PC-3 (cell line): ENCODE measurements around the gene AXIN2. TPM values are rescaled to one million over a fixed set of nuclear protein-coding genes. Genes with fewer than 3 reads are reported as not detected.

Experiments used
- ATAC-seq: fragments of 200-7000 bp; cut with Tn5 transposase; 2 replicates; pipeline ENCODE4 v1.9.1; 2020; ENCODE audit warnings: mild to moderate bottlenecking, moderate library complexity
- BruUV-seq: library from RNA; stranded (reverse); fragments of 400-500 nt; replicated peaks from 2 replicates; lab custom pipeline; 2021; lab: Mats Ljungman, UMichigan
- CTCF ChIA-PET: fragments of 300-600 bp; sonication (Branson Sonifier 250); formaldehyde crosslinking; loops from one replicate; lab custom pipeline; 2022; ENCODE audit warnings: antibody characterized with exemption; lab: Charles Lee
- POLR2A ChIA-PET: fragments of 300-600 bp; sonication (Branson Sonifier 250); formaldehyde crosslinking; loops from one replicate; lab custom pipeline; 2022; ENCODE audit warnings: antibody characterized with exemption; ENCODE audit not compliant: unreplicated experiment; lab: Charles Lee
- DNase-seq: peaks from one replicate; pipeline ENCODE4 v3.0.0-alpha.2; 2015
- H2AFZ ChIP-seq: fragments of 300-600 bp; sonication (generic); 2 replicates; pipeline ENCODE4 v1.6.0; 2016; ENCODE audit warnings: antibody characterized with exemption, low read length
- H3F3A ChIP-seq: fragments of 300-600 bp; sonication (generic); one replicate; pipeline ENCODE4 v1.6.0; 2017; ENCODE audit warnings: antibody characterized with exemption, low read length, control low read depth, mild to moderate bottlenecking; ENCODE audit not compliant: unreplicated experiment
- H3K27ac ChIP-seq: fragments of 300-600 bp; sonication (generic); 2 replicates; pipeline ENCODE4 v1.5.1; 2016; ENCODE audit warnings: mild to moderate bottlenecking, low read length
- H3K27me3 ChIP-seq: fragments of 300-600 bp; sonication (generic); 2 replicates; pipeline ENCODE4 v1.6.1; 2016; ENCODE audit warnings: low read length, mixed read lengths
- H3K36me3 ChIP-seq: fragments of 300-600 bp; sonication (generic); 2 replicates; pipeline ENCODE4 v1.6.1; 2016; ENCODE audit warnings: low read depth, mixed run types, low read length, mixed read lengths
- H3K4me1 ChIP-seq: fragments of 300-600 bp; sonication (generic); 2 replicates; pipeline ENCODE4 v1.5.1; 2016; ENCODE audit warnings: low read length; ENCODE audit not compliant: insufficient read depth
- H3K4me2 ChIP-seq: fragments of 300-600 bp; sonication (generic); 2 replicates; pipeline ENCODE4 v1.6.0; 2016; ENCODE audit warnings: low read length
- H3K4me3 ChIP-seq: fragments of 300-600 bp; sonication (generic); 2 replicates; pipeline ENCODE4 v1.5.1; 2016; ENCODE audit warnings: mild to moderate bottlenecking, low read length, mixed read lengths
- H3K79me2 ChIP-seq: fragments of 300-600 bp; sonication (generic); 2 replicates; pipeline ENCODE4 v1.6.1; 2017; ENCODE audit warnings: low read length, mixed read lengths
- H3K9ac ChIP-seq: fragments of 300-600 bp; sonication (generic); 2 replicates; pipeline ENCODE4 v1.6.0; 2016; ENCODE audit warnings: mild to moderate bottlenecking, low read length
- H3K9me2 ChIP-seq: fragments of 300-600 bp; sonication (generic); replicated peaks from 2 replicates; pipeline ENCODE4 v1.6.1; 2016; ENCODE audit warnings: mixed run types, low read length, mixed read lengths
- H3K9me3 ChIP-seq: fragments of 300-600 bp; sonication (generic); 2 replicates; pipeline ENCODE4 v1.6.1; 2016; ENCODE audit warnings: low read length, mixed read lengths
- H4K20me1 ChIP-seq: fragments of 300-600 bp; sonication (generic); 2 replicates; pipeline ENCODE4 v1.6.1; 2016; ENCODE audit warnings: low read length, mixed read lengths
- CTCF ChIP-seq: fragments of 300-600 bp; sonication (generic); conservative IDR thresholded peaks from 2 replicates; pipeline ENCODE4 v1.5.1; 2017; ENCODE audit warnings: antibody characterized with exemption, low read depth, mild to moderate bottlenecking, low read length
- EZH2 ChIP-seq: fragments of 300-600 bp; sonication (generic); IDR thresholded peaks from one replicate; pipeline ENCODE4 v1.6.1; 2017; ENCODE audit warnings: antibody characterized with exemption, mild to moderate bottlenecking, low read length; ENCODE audit not compliant: unreplicated experiment
- EZH2phosphoT487 ChIP-seq: fragments of 300-600 bp; sonication (generic); IDR thresholded peaks from 2 replicates; pipeline ENCODE4 v1.6.1; 2018; ENCODE audit warnings: mild to moderate bottlenecking, antibody characterized with exemption, low read length, borderline replicate concordance
- intact Hi-C: fragments of 100-400 bp; cut with micrococcal nuclease; formaldehyde crosslinking; loops from 2 replicates; pipeline ENCODE4 v1.9.0; 2023
- total RNA-seq: library from RNA; depleted of rRNA; stranded (reverse); fragments of >200 nt; gene quantifications from 2 replicates; pipeline ENCODE4 v1.2.3, GENCODE V29; 2014

AXIN2 gene
- total RNA-seq, 1 experiment from 2014 or later = 2.0 TPM

- ATAC-seq (no peak), DNase-seq (no peak)
- H4K20me1 ChIP-seq = no peaks in the 10 kb centered on the region
- no peak overlapping the region for H3K9ac ChIP-seq
- H2AFZ ChIP-seq = no peak overlapping the region
- intact Hi-C loops = no loop called here
- no peak overlapping the region for H3K4me3 ChIP-seq
- BruUV-seq = no TSS peak
- H3K4me2 ChIP-seq = no peak overlapping the region
- ChIA-PET CTCF (no interaction called here), POLR2A (no interaction called here)
- no peak for TF ChIP-seq EZH2phosphoT487
- TF ChIP-seq EZH2 = no peak
- TF ChIP-seq CTCF = no peak
- no peaks in the 10 kb centered on the region for H3F3A ChIP-seq
- H3K27ac ChIP-seq = no peak overlapping the region
- no peaks in the 10 kb centered on the region for H3K79me2 ChIP-seq
- H3K4me1 ChIP-seq = 0 out of 2 replicates have a peak, but pooled peaks cover 4% of the 10 kb centered on the region
- H3K9me2 ChIP-seq = no peaks in the 10 kb centered on the region
- no peaks in the 10 kb centered on the region for H3K36me3 ChIP-seq
- H3K27me3 ChIP-seq = no peaks in the 10 kb centered on the region
- no peaks in the 10 kb centered on the region for H3K9me3 ChIP-seq
Observed at GRCh38 chr17:65533852-65534457, 27.5 kb downstream of the AXIN2 start.

- Histone ChIP-seq H4K20me1 (no peaks in the 10 kb centered on the region), H3K27ac (no peak overlapping the region), H3F3A (no peaks in the 10 kb centered on the region), H3K4me3 (no peak overlapping the region), H3K36me3 (no peaks in the 10 kb centered on the region), H3K79me2 (no peaks in the 10 kb centered on the region), H3K9ac (no peak overlapping the region), H2AFZ (no peak overlapping the region), H3K9me3 (no peaks in the 10 kb centered on the region), H3K4me2 (no peak overlapping the region), H3K4me1 (0 out of 2 replicates have a peak, but pooled peaks cover 4% of the 10 kb centered on the region), H3K9me2 (no peaks in the 10 kb centered on the region), H3K27me3 (no peaks in the 10 kb centered on the region)
- DNase-seq = no peak
- intact Hi-C loops = no loop called here
- no peak for TF ChIP-seq EZH2phosphoT487
- TF ChIP-seq EZH2 = no peak
- no peak for TF ChIP-seq CTCF
- POLR2A ChIA-PET = no interaction called here
- CTCF ChIA-PET = no interaction called here
- no TSS peak for BruUV-seq
- no peak for ATAC-seq
Observed at GRCh38 chr17:65533056-65533745, 28.2 kb downstream of the AXIN2 start.
